Loucy (cell line): ENCODE results near the gene PROSER2.

Source experiments
- CTCF ChIP-seq: fragments of 200-600 bp; sonication (generic); conservative IDR thresholded peaks from 2 replicates; pipeline ENCODE4 v1.5.1; 2014; ENCODE audit warnings: mild to moderate bottlenecking, antibody characterized with exemption, low read length
- EZH2phosphoT487 ChIP-seq: fragments of 200-600 bp; IDR thresholded peaks from 2 replicates; pipeline ENCODE4 v1.6.1; 2018; ENCODE audit warnings: antibody characterized with exemption, mild to moderate bottlenecking, moderate library complexity, borderline replicate concordance

GRCh38 chr10:11787846-11788245 is 35.3 kb upstream of the PROSER2 start:
- no peak for TF ChIP-seq CTCF
- no peak for TF ChIP-seq EZH2phosphoT487
